Endothelial cell of umbilical vein (primary cell): ENCODE data around the gene CYBRD1. TPM values are rescaled to one million over a fixed set of nuclear protein-coding genes. Genes with fewer than 3 reads are reported as not detected.
"Not testable (repeated sequence)": the region's sequence is repeated elsewhere in the genome, so short reads cannot be mapped to it uniquely, and the experiment has no call there.

Source experiments
- BruUV-seq: library from RNA; stranded (reverse); fragments of 400-500 nt; replicated peaks from 2 replicates; lab custom pipeline; 2021; lab: Mats Ljungman, UMichigan
- CTCF ChIA-PET: fragments of 300-600, 350-600 bp; sonication (Branson Sonifier 250); formaldehyde crosslinking; loops from one replicate; lab custom pipeline; 2021; ENCODE audit warnings: antibody characterized with exemption, inconsistent platforms; lab: Charles Lee
- POLR2A ChIA-PET: fragments of 300-600, 350-600 bp; sonication (Branson Sonifier 250); formaldehyde crosslinking; loops from one replicate; lab custom pipeline; 2021; ENCODE audit warnings: antibody characterized with exemption, inconsistent platforms; lab: Charles Lee
- DNase-seq: peaks from one replicate; pipeline ENCODE4 v3.0.0-alpha.2; 2011; ENCODE audit warnings: low read depth, low spot score
- FAIRE-seq: peaks from 2 replicates; lab custom pipeline; 2011; peaks lifted over from hg19 to GRCh38; lab: Jason Lieb, UNC
- H2AFZ ChIP-seq: 2 replicates; pipeline ENCODE4 v1.6.0; 2012; ENCODE audit warnings: low read depth, low read length, control low read depth, inconsistent platforms
- H3K27ac ChIP-seq: 2 replicates; pipeline ENCODE4 v1.5.1; 2011; ENCODE audit warnings: low read depth, mild to moderate bottlenecking, control low read depth, low read length, moderate library complexity; ENCODE audit not compliant: insufficient read depth
- H3K27me3 ChIP-seq, 2 experiments: 2 replicates each; pipeline versions ENCODE4 v1.6.0 to v1.6.1; 2011; ENCODE audit warnings: low read length in 2 of 2, mixed read lengths in 1 of 2; ENCODE audit not compliant: control insufficient read depth in 2 of 2, insufficient read depth in 2 of 2
- H3K36me3 ChIP-seq, 2 experiments: 2 replicates in 1 of 2; 3 replicates in 1 of 2; pipeline ENCODE4 v1.5.1; 2011; ENCODE audit warnings: low read length in 2 of 2, mild to moderate bottlenecking in 1 of 2, moderate library complexity in 1 of 2; ENCODE audit not compliant: control insufficient read depth in 2 of 2, insufficient read depth in 2 of 2; ENCODE audit errors: extremely low read depth in 1 of 2
- H3K4me1 ChIP-seq: 3 replicates; pipeline ENCODE4 v1.5.1; 2011; ENCODE audit warnings: mild to moderate bottlenecking, low read length; ENCODE audit not compliant: control insufficient read depth, insufficient read depth; ENCODE audit errors: extremely low read depth
- H3K4me2 ChIP-seq: 2 replicates; pipeline ENCODE4 v1.6.1; 2011; ENCODE audit warnings: low read length, control low read depth, mixed read lengths; ENCODE audit not compliant: insufficient read depth
- H3K4me3 ChIP-seq, 3 experiments: fragments of 200-600 bp in 1 of 3; sonication (generic), shearing (Covaris generic) in 1 of 3; replicated peaks in 1 of 3; 2 replicates each; pipeline ENCODE4 v1.5.1; 2011 to 2016; ENCODE audit warnings: control low read depth in 3 of 3, low read length in 3 of 3, mild to moderate bottlenecking in 2 of 3, inconsistent platforms in 1 of 3, low read depth in 1 of 3, moderate library complexity in 1 of 3; ENCODE audit not compliant: insufficient read depth in 1 of 3
- H3K79me2 ChIP-seq: 2 replicates; pipeline ENCODE4 v1.6.0; 2012; ENCODE audit warnings: low read length, inconsistent platforms; ENCODE audit not compliant: control insufficient read depth, insufficient read depth
- H3K9ac ChIP-seq: replicated peaks from 2 replicates; pipeline ENCODE3; 2011; ENCODE audit warnings: low read length, control low read depth; ENCODE audit not compliant: insufficient read depth; ENCODE audit errors: extremely low read depth
- H3K9me1 ChIP-seq: replicated peaks from 3 replicates; pipeline ENCODE4 v1.6.0; 2011; ENCODE audit warnings: mild to moderate bottlenecking, low read length; ENCODE audit not compliant: control insufficient read depth, insufficient read depth; ENCODE audit errors: extremely low read depth
- H3K9me3 ChIP-seq: replicated peaks from 2 replicates; pipeline ENCODE4 v1.5.1; 2012; ENCODE audit warnings: low read length, inconsistent platforms; ENCODE audit not compliant: control insufficient read depth, insufficient read depth
- H4K20me1 ChIP-seq: replicated peaks from 2 replicates; pipeline ENCODE3; 2011; ENCODE audit warnings: mild to moderate bottlenecking, low read length; ENCODE audit not compliant: control insufficient read depth, insufficient read depth; ENCODE audit errors: extremely low read depth
- FOS ChIP-seq: IDR thresholded peaks from 2 replicates; pipeline ENCODE4 v1.6.1; 2011; ENCODE audit warnings: mild to moderate bottlenecking, low read length, moderate library complexity, borderline replicate concordance; ENCODE audit not compliant: insufficient read depth
- POLR2A ChIP-seq: IDR thresholded peaks from 2 replicates; pipeline ENCODE4 v1.6.1; 2012; ENCODE audit warnings: low read depth, mild to moderate bottlenecking, control low read depth, low read length
- dilution Hi-C: fragments of 300-500 bp; cut with MboI; formaldehyde crosslinking; loops from one replicate; pipeline ENCODE4 v1.15.0; 2019; ENCODE audit warnings: low sequenced_read_pairs; ENCODE audit not compliant: extremely low pct_ligation_motif_present
- intact Hi-C: fragments of 100-400 bp; cut with micrococcal nuclease; formaldehyde crosslinking; loops from one replicate; pipeline ENCODE4 v1.10.0; 2022
- polyA plus RNA-seq, 4 experiments: library from polyadenylated mRNA; depleted of rRNA in 3 of 4; stranded (reverse) in 3 of 4; unstranded in 1 of 4; fragments of >200 nt; gene quantifications; 2 replicates each; pipeline versions ENCODE4 v1.2.1 to v1.2.3, GENCODE V29; 2011 to 2012; ENCODE audit warnings: missing spikeins in 1 of 4
- total RNA-seq: library from RNA; stranded (reverse); gene quantifications from 2 replicates; pipeline ENCODE4 v1.2.3, GENCODE V29; 2021

CYBRD1 gene
- total and polyA plus RNA-seq, 2 donors (not counting 3 experiments of a cell fraction or from before 2014, with no cell fraction given) = 23.1 to 24.8 TPM

- no peak overlapping the region for H3K4me2 ChIP-seq
- H2AFZ ChIP-seq = no peak overlapping the region
- CTCF ChIA-PET = interaction anchor here (0.6 kb wide), 1 partner anchor 55 kb away, joined by 3 read pairs; no protein-coding TSS in a partner anchor
- DNase-seq (no peak), FAIRE-seq (no peak)
- no peak overlapping the region for H3K9ac ChIP-seq
- TF ChIP-seq POLR2A (no peak), FOS (no peak)
- peaks cover 2% of the 10 kb centered on the region for H3K79me2 ChIP-seq
- peaks cover 2% of the 10 kb centered on the region for H4K20me1 ChIP-seq
- dilution Hi-C loops = no loop called here
- no peaks in the 10 kb centered on the region for H3K9me3 ChIP-seq
- no peaks in the 10 kb centered on the region for H3K27me3 ChIP-seq
- no peak overlapping the region for H3K4me3 ChIP-seq
- no peaks in the 10 kb centered on the region for H3K9me1 ChIP-seq
- H3K4me1 ChIP-seq = peaks cover 15% of the 10 kb centered on the region
- BruUV-seq = no TSS peak
- POLR2A ChIA-PET = no interaction called here
- intact Hi-C loops = no loop called here
- no peak overlapping the region for H3K27ac ChIP-seq
- no peaks in the 10 kb centered on the region for H3K36me3 ChIP-seq
Observed at GRCh38 chr2:171533331-171533730, 11.1 kb downstream of the CYBRD1 start.

DNA sequence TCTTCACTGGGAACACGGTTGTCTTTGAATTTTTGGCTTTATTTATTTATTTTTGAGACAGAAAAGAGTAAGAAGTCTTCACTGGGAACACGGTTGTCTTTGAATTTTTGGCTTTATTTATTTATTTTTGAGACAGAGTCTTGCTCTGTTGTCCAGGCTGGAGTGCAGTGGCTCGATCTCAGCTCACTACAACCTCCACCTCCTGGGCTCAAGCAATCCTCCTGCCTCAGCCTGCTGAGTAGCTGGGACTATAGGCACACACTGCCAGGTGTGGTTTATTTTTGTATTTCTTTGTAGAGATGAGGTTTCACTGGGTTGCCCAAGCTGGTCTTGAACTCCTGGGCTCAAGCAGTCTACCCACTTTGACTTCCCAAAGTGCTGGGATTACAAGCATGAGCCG, 13.3 kb downstream of the CYBRD1 start:
- H3K79me2 ChIP-seq, H2AFZ ChIP-seq, H3K9me1 ChIP-seq, H3K4me2 ChIP-seq, dilution Hi-C loops, FAIRE-seq, H3K27ac ChIP-seq, H3K9ac ChIP-seq, intact Hi-C loops, BruUV-seq, H3K4me3 ChIP-seq, DNase-seq, POLR2A ChIA-PET, H4K20me1 ChIP-seq, H3K36me3 ChIP-seq, H3K9me3 ChIP-seq, H3K27me3 ChIP-seq: not testable (repeated sequence)
- peaks cover 15% of the 10 kb centered on the region for H3K4me1 ChIP-seq
- CTCF ChIA-PET = interaction anchor here (1.3 to 1.5 kb wide), 2 partner anchors 17 to 35 kb away, joined by 3 to 4 read pairs; no protein-coding TSS in a partner anchor
